GM13976 (cell line): Measurements from ENCODE around the gene STPG4.

ENCODE experiments used
- DNase-seq: peaks from one replicate; pipeline ENCODE4 v3.0.0; 2012; ENCODE audit warnings: low spot score
- in situ Hi-C: fragments of 300-500 bp; cut with MboI; formaldehyde crosslinking; loops from one replicate; pipeline ENCODE4 v1.12.0; 2022; ENCODE audit warnings: low sequenced_read_pairs, mixed read lengths, inconsistent platforms; ENCODE audit not compliant: unreplicated experiment
- TF ChIP-seq, protein P1 (sequence below): IDR thresholded peaks from 2 replicates; pipeline ENCODE4 v1.5.1; 2012; ENCODE audit warnings: borderline replicate concordance, mild to moderate bottlenecking; ENCODE audit not compliant: insufficient read depth; ENCODE audit errors: extremely low read depth, missing control alignments, control extremely low read depth

The STPG4 gene, protein sequence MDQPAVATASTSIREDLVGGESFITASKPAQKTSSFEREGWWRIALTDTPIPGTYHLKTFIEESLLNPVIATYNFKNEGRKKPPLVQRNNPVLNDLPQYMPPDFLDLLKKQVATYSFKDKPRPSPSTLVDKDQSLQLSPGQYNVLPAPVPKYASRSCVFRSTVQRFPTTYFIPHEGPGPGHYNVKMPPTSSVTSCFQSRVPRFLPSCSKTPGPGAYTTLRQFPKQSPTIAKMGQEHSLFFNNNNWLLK

GRCh38 chr2:47155091-47155876 is at the start of gene STPG4:
Gene STPG4, minus strand, starts transcription at chr2:47155308. Its CDS starts 57 bp downstream, at chr2:47155251.
- DNase-seq, result peak; percentile 33
- TF ChIP-seq, protein P1, sequence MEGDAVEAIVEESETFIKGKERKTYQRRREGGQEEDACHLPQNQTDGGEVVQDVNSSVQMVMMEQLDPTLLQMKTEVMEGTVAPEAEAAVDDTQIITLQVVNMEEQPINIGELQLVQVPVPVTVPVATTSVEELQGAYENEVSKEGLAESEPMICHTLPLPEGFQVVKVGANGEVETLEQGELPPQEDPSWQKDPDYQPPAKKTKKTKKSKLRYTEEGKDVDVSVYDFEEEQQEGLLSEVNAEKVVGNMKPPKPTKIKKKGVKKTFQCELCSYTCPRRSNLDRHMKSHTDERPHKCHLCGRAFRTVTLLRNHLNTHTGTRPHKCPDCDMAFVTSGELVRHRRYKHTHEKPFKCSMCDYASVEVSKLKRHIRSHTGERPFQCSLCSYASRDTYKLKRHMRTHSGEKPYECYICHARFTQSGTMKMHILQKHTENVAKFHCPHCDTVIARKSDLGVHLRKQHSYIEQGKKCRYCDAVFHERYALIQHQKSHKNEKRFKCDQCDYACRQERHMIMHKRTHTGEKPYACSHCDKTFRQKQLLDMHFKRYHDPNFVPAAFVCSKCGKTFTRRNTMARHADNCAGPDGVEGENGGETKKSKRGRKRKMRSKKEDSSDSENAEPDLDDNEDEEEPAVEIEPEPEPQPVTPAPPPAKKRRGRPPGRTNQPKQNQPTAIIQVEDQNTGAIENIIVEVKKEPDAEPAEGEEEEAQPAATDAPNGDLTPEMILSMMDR, result no peak
- in situ Hi-C loops, result no loop called here

DNA sequence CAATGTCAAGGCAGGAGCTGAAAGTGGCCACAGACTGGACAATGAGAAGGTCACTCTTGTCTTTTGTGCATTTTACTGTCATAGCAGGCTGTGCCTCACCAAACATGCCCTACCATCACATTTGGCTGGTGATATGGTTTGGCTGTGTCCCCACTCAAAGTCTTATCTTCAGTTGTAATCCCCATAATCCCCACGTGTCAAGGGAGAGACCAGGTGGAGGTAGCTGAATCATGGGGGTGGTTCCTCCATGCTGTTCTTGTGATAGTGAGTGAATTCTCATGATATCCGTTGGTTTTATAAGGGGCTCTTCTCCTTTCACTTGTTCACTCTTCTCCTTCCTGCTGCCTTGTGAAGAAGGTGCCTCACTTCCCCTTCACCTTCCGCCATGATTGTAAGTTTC is 49.6 kb upstream of the STPG4 start:
- DNase-seq, result no peak
- TF ChIP-seq, protein P1, result no peak
- in situ Hi-C loops, result no loop called here

GRCh38 chr2:47203995-47204394 is 48.9 kb upstream of the STPG4 start:
- no peak for DNase-seq
- in situ Hi-C loops, result no loop called here
- TF ChIP-seq, protein P1, result no peak

DNA sequence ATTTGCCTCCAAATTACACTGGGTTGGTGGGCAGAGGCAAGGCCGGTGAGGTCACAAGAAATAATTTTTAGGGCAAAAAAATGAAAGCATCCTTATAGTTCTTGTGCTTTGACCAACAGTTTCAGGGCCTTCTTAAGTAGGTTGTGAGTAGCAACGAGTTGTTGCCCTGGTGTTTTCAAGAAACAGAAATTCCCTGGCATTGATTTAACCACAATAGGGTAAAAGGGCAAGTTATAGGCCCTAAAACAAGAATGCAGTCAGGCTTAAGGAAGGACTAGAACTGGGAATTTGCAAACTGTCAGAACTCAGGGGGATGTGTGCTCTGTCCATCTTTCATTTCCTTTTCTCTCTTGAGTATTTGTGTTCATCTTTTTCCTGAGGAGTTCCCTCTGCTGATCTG is 46.1 kb upstream of the STPG4 start:
- TF ChIP-seq, protein P1, result no peak
- DNase-seq, result no peak
- in situ Hi-C loops, result no loop called here

DNA sequence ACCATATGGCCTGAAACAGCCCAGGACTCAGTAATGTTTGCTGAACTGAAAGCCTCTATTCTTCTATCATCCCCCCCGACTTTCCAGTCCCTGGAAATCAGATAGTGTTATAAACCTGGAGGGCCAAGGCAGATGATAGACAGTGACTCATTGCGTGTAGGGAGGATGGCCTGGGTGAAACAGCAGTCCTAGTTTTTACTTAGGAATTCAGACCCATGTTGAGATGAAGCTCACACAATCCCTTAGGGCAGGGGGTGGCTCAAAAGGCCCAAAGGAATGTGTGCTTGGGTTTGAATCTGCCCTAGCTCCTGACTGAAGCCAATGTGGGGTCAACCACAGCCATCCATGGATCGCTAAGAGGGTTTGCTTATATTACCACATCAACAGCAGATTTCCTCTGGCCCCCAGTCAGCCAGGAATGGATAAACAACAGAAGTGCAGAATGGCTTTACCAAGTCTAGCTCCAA is 43.9 kb upstream of the STPG4 start:
- DNase-seq, result no peak

DNA sequence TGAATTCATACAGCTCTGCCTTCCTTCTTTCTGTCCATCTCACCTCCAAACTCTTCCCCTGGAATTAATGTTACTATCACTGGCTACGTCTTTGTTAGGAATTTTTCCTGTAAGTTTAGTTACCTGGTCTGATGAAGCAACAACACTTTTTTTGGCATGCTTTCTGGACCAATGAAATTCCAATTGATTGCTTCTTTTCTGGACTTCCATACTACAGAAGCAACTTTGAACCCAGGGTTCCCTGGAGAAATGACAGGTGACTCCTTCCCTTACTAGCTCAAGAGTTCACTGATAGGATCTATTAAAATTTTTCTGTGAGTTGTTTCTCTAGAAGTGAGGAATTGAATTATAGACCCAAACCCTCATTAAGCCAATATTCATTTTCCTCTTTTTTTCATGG is 41.4 kb upstream of the STPG4 start:
- TF ChIP-seq, protein P1, result no peak
- no peak for DNase-seq
- in situ Hi-C loops, result no loop called here

More for the DNA sequence above, 43.9 kb upstream of the STPG4 start:
- in situ Hi-C loops, result no loop called here
- TF ChIP-seq, protein P1, result no peak
